ENCODE results near the gene C1QA. TPM values are rescaled to one million over a fixed set of nuclear protein-coding genes. Genes with fewer than 3 reads are reported as not detected.

The C1QA gene
- total and polyA plus RNA-seq, 7 donors = 15.8 to 36.8 (median 29.9) TPM

- peaks cover 0 to 45% (median 11%) of the 10 kb centered on the region in 3 donors for H3K27me3 ChIP-seq (ENCODE audit: insufficient read depth in 3 of 3, low read length in 2 of 3)
Observed at GRCh38 chr1:22683547-22683946, 47.1 kb downstream of the C1QA start.

GRCh38 chr1:22685591-22686059 is 49.2 kb downstream of the C1QA start:
- Histone ChIP-seq H3K27me3 (ENCODE audit: insufficient read depth in 3 of 3, low read length in 2 of 3) (peaks cover 0 to 46% (median 11%) of the 10 kb centered on the region in 3 donors), H3K27ac (no peak overlapping the region), H3K36me3 (ENCODE audit: insufficient read depth in 1 of 2, low read depth in 1 of 2) (no peaks in the 10 kb centered on the region), H3K4me1 (no peaks in the 10 kb centered on the region), H3K4me3 (no peak overlapping the region), H3K9me3 (no peaks in the 10 kb centered on the region)
- ATAC-seq (no peak), DNase-seq (no peak)
- no peak for TF ChIP-seq CTCF (IDR thresholded peaks at IDR 0.05)
- WGBS, 3 donors = 42 to 55% (median 53%) methylated on average over 10 of the region's 10 CpGs
- intact Hi-C loops (cut with DNase I) = no loop called here

More at GRCh38 chr1:22683547-22683946, 47.1 kb downstream of the C1QA start:
- Histone ChIP-seq H3K4me3 (no peak overlapping the region), H3K27ac (no peak overlapping the region), H3K4me1 (no peaks in the 10 kb centered on the region), H3K36me3 (ENCODE audit: insufficient read depth in 1 of 2, low read depth in 1 of 2) (no peaks in the 10 kb centered on the region), H3K9me3 (no peaks in the 10 kb centered on the region)
- no peak for DNase-seq
- TF ChIP-seq CTCF (IDR thresholded peaks at IDR 0.05) = no peak
- WGBS, 3 donors = 58 to 73% (median 63%) methylated on average over 1 of the region's 1 CpG
- no peak for ATAC-seq
- intact Hi-C loops (cut with DNase I) = no loop called here

GRCh38 chr1:22687191-22687590 is 50.8 kb downstream of the C1QA start:
- no peak for TF ChIP-seq CTCF (IDR thresholded peaks at IDR 0.05)
- Histone ChIP-seq H3K27me3 (ENCODE audit: insufficient read depth in 3 of 3, low read length in 2 of 3) (peaks cover 0 to 46% (median 11%) of the 10 kb centered on the region in 3 donors), H3K9me3 (no peaks in the 10 kb centered on the region), H3K4me3 (no peak overlapping the region), H3K36me3 (ENCODE audit: insufficient read depth in 1 of 2, low read depth in 1 of 2) (no peaks in the 10 kb centered on the region), H3K27ac (no peak overlapping the region), H3K4me1 (no peaks in the 10 kb centered on the region)
- intact Hi-C loops (cut with DNase I) = no loop called here
- DNase-seq (no peak), ATAC-seq (no peak)
- 76 to 79% (median 77%) methylated on average over 2 of the region's 2 CpGs for WGBS, 3 donors

GRCh38 chr1:22688466-22688865 is 52.0 kb downstream of the C1QA start:
- Histone ChIP-seq H3K27ac (no peak overlapping the region), H3K4me3 (no peak overlapping the region), H3K36me3 (ENCODE audit: insufficient read depth in 1 of 2, low read depth in 1 of 2) (no peaks in the 10 kb centered on the region), H3K9me3 (no peaks in the 10 kb centered on the region), H3K4me1 (no peaks in the 10 kb centered on the region), H3K27me3 (ENCODE audit: insufficient read depth in 3 of 3, low read length in 2 of 3) (peaks cover 0 to 37% (median 7%) of the 10 kb centered on the region in 3 donors)
- intact Hi-C loops (cut with DNase I) = no loop called here
- no peak for TF ChIP-seq CTCF (IDR thresholded peaks at IDR 0.05)
- DNase-seq (no peak), ATAC-seq (no peak)

Other genes starting within 250 kb of the C1QA start
- gene ZBTB40, start 184.8 kb upstream of the C1QA start, total RNA-seq = 10 to 100 TPM in 3 of 4 donors, 1 to 10 TPM in 1; 7.2 to 14.1 (median 10.3) TPM
- 10 to 100 TPM in 1 of 3 donors, 1 to 10 TPM in 2; 3.8 to 11.4 (median 4.1) TPM for gene ZBTB40, start 184.8 kb upstream of the C1QA start, polyA plus RNA-seq
- gene EPHA8, start 73.1 kb upstream of the C1QA start, total RNA-seq = not detected
- gene EPHA8, start 73.1 kb upstream of the C1QA start, polyA plus RNA-seq = under 1 TPM in 2 of 3 donors, not detected in 1; 0.01 to 0.03 TPM
- gene C1QC, start 7.0 kb downstream of the C1QA start, total RNA-seq = 10 to 100 TPM; 24.2 to 39.1 (median 32.3) TPM
- gene C1QC, start 7.0 kb downstream of the C1QA start, polyA plus RNA-seq = 10 to 100 TPM in 2 of 3 donors, 1 to 10 TPM in 1; 8.7 to 23.1 (median 10.4) TPM
- gene C1QB, start 16.6 kb downstream of the C1QA start, total RNA-seq = 10 to 100 TPM; 22.6 to 47.6 (median 30.0) TPM
- 10 to 100 TPM; 14.8 to 38.2 (median 16.3) TPM for gene C1QB, start 16.6 kb downstream of the C1QA start, polyA plus RNA-seq
- 1 to 10 TPM in 1 of 4 donors, under 1 TPM in 3; 0.17 to 2.1 (median 0.63) TPM for gene EPHB2, start 74.2 kb downstream of the C1QA start, total RNA-seq
- under 1 TPM in 2 of 3 donors, not detected in 1; 0.06 to 0.64 TPM for gene EPHB2, start 74.2 kb downstream of the C1QA start, polyA plus RNA-seq

Measured in psoas muscle (tissue), 8 donors.